GM12874 (cell line): Measurements from ENCODE around the gene CASR.

Source experiments
- CTCF ChIP-seq: IDR thresholded peaks from 2 replicates; pipeline ENCODE4 v1.5.1; 2011; ENCODE audit warnings: low read depth, mild to moderate bottlenecking, control low read depth, low read length, moderate library complexity; ENCODE audit not compliant: insufficient read depth

CASR gene

GRCh38 chr3:122324871-122325323 lies 141.4 kb downstream of the CASR start, which contains the start of gene CSTA:
CSTA (plus strand) TSS chr3:122325248; CDS start chr3:122325293, 45 bp downstream.
- TF ChIP-seq CTCF, result no peak

- TF ChIP-seq CTCF, result no peak
These were observed 142.3 kb downstream of the CASR start for GRCh38 chr3:122325769-122326168.

- TF ChIP-seq CTCF, result no peak
These were observed 148.4 kb downstream of the CASR start for GRCh38 chr3:122331886-122332285.

- no peak for TF ChIP-seq CTCF
These were observed 149.1 kb downstream of the CASR start for GRCh38 chr3:122332551-122332950.
